Activated gamma-delta T cell treated with Interleukin-2 at 50 U/mL for 16 hours (primary cell): Measurements from ENCODE around the gene POR.

ENCODE experiments used
- DNase-seq: peaks from one replicate; pipeline ENCODE4 v3.0.0-alpha.2; 2020

POR gene

DNA sequence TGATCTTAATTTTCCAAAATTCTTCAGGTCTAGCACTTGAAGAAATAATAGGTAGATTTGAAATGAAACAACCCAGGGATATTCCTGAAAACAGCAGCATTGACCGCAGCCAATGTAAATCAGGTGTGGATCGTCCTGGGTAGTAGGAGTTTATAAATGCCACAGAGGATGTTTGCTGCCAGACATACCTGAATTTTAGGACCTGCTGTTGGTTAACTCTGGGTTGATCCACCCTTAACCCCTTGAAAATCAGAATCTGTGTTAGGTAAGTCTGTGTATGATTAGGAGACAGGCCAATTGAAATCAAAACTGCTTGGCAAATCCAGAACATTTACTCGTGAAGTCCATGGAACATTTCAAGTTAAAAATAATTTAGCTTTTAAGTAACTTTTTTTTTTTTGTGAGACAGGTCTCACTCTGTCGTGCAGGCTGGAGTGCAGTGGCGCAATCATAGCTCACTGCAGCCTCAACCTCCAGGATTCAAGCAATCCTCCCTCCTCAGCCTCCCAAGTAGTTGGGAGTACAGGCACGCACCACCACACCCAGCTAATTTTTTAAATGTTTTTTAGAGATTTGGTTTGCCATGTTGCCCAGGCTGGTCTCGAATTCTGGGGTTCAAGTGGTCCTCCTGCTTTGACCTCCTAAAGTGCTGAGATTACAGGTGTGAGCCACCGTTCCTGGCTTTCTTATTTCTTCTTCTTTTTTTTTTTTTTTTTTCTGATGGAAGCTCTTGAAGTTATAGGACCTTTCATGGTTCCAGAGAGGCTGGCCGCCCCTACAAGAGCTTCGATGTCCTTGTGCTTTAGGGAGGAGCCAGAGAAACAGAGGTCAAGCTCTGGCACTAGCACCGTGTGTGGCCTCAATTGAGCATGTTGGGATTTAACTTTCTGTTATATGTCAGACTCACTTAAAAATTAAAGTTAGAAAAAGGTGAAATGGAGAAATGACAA is 2.0 kb downstream of the POR start:
- DNase-seq = no peak

DNA sequence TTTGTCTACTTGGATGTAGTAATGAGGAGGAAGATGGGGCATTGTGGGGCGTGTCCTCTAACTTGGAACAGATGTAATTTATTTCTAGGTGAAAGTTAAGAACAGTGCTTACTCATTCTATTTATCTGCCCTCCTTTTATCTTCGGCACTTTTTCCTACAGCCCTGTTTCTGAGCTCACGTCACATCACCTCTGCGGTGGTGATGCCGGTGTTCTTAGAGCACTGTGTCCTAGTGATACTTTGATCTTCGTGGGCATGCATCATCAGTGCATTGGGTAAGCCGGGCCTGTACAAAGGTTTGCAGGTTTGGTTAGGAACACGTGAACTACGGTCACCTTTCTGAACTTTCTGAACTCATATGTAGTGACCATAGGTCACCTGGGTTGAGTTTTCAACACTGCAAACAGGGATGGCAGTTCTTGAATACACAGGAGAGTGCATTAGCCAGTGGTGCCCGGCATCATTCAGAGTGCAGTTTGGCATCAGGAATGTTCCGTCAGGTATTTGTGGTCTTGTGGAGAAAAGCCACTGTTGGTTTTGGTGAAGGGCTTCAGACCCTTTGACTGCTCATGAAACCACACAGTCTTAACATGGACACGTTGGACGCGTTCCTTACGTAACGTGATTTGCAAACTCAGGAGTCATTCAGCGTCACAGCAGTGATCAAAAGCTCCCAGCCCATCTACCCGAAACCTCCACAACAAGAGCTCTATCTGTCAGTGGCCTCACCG is 5.6 kb downstream of the POR start:
- DNase-seq = no peak

DNA sequence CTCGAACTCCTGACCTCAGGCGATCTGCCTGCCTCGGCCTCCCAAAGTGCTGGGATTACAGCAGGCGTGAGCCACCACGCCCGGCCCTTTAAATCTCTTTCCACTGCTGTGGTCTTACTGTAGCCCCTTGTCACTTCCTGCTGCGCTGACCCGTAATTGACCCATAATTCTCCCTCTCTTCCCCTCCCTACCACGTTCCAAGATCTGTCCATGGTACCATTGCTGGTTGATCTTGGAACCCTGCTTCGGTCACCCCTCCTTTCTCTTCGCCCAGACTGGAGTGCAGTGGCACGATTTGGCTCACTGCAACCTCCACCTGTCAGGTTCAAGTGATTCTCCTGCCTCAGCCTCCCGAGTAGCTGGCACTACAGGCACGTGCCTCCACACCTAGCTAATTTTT is 6.5 kb downstream of the POR start:
- DNase-seq = no peak

DNA sequence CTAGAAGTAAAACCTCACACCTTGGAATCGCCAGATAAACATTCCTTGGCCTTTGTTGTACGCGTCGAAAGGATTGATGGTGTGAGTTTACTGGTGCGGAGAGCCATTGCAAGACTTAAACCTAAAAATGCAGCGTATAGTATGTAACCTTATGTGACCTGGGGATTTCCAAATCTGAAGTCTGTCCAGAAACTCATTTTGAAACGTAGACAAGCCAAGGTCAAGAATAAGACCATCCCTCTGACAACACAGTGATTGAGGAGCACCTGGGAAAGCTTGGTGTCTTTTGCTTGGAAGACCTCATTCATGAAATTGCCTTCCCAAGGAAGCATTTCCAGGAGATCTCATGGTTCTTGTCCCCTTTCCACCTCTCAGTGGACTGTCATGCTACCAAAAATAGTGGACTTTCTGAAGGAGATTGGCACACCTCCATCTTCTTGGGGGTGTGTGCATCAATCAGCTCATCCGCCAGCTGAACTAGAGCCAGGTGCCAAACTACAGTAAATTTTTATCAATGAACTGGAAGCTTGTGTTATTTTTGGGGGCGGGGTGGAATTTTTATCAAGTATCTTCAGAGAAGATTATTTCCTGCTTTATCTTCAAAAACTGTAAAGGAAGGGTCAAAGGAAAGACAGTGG is 8.1 kb downstream of the POR start:
- no peak for DNase-seq

DNA sequence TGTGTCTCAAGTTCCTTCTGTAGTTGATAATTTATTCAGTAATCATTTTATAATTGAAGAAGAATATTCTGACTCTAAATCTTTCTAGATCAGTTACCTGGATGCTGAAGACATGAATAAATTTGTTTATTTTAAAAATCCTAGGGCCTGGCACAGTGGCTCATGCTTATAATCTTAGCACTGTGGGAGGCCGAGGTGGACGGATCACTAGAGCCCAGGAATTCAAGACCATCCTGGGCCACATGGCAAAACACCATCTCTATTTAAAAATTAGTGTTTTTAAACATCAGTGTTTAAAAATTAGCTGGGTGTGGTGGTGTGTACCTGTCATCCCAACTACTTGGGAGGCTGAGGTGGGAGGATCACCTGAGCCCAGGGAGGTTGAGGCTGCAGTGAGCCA is 9.3 kb downstream of the POR start:
- no peak for DNase-seq

DNA sequence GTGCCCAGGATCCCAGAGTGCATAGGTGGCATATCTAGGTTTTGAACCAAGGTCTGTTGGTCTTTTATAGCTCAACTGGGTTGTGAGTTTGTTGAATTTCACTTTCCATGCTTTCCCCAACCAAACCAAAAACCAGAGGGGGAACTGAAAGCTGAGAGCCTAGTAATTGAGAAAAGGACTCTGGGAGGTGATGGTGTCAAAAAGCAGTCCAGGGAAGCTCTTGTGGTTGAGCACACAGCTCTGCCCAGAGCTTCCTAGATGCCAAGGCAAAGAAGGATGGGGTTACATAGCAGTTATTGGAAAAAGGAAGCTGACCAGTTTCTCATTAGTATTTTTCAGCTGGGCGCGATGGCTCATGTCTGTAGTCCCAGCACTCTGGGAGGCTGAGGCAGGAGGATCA is 9.9 kb downstream of the POR start:
- DNase-seq = no peak

DNA sequence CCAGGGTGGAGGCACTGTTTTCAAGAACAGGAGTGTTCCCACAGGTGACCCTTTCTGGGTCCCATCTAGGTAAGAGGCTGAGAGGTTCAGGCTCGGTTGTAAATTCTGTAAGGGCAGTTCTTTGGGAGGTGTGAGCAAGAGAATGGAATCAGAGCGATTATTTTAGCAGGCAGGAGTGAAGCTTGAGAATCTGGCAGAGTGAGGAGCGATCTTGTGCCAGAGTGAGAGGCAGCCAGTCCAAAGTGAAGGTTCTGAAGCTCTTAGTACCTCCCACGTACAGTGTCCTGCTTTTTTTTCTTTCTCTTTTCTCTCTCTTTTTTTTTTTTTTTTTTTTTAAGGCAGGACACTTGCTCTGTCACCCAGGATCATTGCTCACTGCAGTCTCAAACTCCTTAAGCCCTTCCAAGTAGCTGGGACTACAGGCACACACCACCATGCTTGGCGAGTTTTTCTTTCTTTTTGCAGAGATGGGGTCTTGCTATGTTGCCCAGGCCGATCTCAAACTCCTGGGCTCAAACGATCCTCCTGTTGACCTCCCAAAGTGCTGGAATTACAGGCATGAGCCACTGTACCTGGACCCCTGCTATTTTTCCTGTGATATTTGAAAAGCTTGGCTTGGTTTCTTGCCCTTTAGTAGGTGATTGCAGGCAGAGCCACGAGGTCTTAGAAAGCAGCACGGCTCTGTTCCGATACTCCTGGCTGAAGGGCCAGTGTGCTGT is 10.9 kb downstream of the POR start:
- no peak for DNase-seq

DNA sequence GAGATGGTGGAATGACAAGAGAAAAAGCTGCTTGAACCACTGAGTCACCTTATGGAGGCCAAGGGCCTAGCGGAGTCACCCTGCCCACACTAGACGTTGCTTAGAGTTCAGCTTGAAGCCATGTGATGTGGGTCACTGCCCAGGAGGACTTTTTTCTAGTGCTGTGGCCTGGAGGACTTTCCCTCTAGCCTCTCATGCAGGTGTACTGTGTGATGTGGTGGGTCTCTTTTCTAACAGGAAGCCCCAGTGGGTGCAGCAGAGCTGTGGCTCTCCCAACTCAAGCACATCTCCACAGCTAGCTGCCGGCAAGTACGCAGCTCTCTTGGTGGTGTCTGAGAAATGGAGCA is 13.6 kb downstream of the POR start:
- peak; percentile 39 for DNase-seq

DNA sequence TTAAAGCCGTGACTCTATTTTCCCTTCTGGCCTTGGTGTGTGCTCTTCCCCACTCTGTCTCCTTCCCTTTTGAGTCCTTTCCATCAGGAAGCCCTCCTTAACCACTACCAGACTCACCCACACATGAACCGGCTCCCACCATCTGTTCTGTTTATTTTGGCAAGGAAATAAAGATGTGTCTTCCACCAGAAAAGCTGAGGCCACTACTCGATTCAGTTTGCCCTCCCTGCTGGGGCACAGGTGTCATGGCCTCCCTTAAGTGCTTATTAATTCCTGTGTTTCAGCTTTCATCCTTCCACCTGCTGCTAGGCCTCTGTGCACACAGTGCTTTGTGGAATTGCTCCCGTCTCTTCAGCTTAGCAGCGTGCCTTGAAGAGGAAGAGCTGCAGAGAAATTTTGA is 16.7 kb downstream of the POR start:
- DNase-seq = no peak

DNA sequence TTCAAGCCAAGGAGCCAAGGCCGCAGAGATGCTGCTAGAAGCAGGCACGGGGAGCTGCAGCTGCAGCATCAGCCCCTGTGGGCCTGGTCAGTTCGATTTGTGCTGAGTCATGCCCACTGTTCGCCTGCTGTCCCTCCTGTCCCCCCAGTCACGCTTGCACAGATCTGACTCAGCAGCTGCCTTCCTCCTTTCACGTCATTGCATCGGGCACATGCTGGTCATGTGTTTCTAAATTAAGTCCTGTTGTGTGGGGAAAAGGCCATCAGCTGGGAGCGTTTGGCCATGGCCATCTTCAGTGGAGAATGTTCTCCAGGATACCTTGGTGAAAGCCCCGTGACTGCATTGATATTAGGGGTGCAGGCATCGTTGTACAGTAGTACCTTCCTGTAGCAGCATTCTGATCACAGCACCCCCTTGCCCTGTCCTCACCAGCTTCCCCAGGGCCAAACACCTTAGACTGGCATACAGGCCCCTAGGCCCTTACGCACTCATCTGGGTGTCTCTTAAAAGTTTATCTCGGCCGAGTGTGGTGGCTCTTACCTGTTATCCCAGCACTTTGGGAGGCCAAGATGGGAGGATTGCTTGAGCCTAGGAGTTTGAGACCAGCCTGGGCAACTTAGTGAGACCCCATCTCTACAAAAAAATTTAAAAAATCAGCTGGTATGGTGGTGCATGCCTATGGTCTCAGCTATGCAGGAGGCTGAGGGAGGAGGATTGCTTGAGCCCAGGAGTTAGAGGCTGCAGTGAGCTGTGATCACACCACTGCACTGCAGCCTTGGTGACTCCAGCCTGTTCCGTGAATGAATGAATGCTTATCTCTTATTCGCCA is 23.2 kb downstream of the POR start:
- no peak for DNase-seq

DNA sequence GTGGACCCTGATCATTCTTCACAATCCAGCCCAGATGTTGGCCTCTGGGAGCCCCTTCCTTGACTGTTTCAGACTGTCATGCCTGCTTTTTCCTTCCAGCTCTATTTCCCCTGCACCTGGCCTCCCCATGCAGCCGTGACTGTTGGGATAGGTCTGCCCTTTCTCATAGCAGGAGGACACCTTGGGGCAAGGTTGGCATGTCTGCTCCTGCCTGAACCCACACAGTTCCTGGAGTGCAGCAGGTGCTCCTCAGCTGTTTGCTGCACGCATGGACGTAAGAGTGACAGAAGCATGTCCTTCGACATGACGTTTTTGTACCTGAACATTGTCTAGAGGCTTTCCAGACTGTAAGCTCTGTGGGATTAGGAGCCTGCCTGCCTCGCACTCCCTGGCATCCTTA is 24.0 kb downstream of the POR start:
- no peak for DNase-seq

DNA sequence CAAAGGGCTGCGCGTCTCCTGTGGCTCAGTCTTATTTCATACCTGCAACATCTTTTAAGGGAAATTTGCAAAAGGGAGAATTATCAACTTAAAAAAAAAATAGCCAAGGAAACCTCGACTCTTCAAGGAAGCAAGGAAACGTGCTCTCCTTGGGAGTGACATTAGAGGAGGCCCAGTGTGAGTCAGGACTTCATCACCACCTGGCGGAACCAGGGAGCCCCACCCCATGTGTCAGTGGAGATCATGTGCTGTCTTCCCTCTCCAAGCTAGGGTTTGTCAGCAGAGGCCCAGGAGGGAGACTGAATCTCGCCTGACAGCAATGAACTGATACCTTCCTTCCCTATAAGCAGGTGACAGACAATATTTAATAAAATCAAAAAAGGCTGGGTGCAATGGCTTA is 28.9 kb downstream of the POR start:
- DNase-seq = no peak

DNA sequence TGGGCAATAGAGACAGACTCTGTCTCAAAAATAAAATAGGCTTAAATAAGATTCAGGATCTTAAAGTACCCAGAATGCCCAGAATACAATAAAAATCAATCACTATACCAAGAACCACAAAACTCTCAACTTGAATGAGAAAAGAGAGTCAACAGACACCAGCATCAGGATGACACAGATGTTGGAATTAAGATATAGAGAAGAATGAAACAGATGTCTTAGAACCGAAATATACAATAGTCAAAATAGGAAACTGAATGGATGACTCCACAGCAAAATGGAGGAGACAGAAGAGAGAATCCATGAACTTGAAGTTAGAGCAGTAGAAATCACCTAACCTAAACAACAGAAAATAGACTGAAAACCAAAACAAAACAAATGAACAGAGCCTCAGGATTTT is 29.6 kb downstream of the POR start:
- DNase-seq = no peak

DNA sequence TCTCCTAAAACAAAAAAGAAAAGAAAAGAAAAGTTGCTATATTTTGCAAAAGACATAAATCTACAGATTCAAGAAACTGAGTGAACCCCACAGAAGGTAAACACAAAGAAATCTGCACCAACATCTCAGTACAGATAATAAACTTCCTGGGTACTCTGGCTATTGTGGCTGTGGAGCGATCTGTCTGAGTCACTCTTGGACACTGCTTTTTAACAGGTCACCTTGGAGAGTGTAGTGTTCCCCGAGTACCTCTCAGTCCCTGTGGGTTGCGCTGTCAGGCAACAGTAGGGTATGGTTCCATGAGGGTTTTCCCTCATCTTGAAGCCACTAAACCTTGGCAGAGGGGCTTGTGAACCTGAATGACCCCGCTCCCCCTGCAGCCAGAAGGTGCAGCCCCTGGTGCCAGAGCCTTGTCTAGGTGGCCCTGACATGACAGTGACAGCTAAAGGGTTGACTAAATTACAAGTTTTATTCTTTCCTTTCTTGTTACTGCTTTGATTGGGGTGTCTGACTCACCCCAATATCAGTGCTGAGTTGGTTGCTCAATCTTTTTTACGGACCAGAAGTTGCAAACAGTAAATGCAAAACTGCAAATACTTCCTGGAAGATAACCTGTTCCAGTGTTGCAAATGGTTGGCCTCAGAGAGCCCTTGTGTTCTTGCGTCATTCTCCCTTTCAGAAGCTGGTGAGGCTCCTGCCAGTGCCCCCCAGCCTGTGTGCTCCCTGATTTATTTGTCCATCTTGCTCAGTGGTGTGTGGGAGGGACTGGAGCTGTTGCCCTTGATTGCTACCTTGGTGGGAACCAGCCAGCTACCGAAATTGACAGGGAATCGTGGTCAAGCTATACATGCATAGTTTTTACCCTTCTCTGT is 30.6 kb downstream of the POR start:
- no peak for DNase-seq

DNA sequence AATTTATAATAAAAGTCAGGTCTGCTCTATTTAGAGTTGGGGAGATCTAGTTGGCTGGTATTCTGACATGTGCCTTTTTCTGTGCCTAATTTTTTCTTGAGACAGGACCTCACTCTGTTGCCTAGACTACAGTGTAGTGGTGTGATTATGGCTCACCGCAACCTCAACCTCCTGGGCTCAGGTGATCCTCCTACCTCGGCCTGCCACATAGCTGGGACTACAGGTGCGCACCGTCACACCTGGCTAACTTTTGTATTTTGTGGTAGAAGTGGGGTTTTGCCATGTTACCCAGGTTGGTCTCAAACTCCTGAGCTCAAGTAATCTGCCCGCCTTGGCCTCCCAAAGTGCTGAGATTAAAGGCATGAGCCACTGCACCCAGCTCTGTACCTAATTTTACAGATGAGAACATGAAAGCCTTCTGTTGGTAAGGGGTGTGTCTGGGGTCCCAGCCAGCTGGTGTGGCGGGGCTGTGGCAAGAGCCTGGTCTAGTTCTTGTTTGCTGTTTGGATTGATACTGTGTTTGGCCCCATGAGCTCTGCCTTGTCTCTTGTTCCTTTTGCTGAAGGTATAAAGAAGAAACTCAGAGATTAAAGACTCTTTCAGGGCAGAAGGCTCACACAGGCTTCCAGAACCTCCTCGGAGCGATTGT is 31.4 kb downstream of the POR start:
- DNase-seq = no peak

DNA sequence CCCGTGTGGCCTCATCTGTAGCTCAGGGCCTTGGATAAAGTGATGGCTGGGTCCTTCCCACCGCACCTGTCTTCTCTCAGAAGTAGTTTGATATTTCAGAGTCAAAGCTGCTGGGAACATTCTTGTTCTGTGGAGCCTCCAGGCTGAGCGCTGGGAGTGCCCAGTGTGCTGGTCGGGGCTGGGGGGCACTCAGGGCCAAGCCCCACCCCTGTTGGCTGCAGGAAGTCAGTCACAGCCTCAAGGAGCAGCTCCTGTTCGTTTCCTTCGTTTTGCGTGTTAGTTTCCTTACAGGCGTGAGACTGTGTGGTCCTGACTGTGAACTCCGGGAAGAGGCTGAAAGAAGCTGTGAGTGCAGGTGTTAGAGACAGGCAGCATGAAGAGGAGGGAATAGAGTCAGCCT is 33.2 kb downstream of the POR start:
- DNase-seq = no peak

DNA sequence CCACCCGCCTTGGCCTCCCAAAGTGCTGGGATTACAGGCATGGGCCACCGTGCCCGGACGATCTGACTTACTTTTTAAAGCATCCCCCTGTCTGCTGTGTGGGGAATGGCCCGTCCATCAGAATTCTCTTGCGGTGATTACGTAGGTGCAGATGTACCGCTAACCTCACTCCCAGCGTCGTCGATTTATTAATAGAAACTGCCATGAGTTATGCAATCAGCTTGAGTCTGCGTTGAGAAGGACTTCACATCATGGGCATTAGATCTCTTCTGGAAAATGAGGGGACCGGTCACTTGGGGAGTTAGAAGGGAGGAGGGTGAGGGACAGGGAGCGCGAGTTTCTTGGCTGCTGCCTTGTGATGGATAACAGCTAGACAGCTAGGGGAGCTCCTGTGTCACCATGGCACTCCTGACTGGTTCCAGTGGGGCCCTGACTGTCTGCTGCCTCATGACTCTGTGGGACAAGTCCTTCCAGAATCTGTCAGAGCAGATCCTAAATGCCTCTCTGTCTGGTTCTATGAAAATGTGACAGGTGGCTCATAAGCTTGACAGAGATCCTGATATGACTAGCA is 35.2 kb downstream of the POR start:
- DNase-seq = no peak

DNA sequence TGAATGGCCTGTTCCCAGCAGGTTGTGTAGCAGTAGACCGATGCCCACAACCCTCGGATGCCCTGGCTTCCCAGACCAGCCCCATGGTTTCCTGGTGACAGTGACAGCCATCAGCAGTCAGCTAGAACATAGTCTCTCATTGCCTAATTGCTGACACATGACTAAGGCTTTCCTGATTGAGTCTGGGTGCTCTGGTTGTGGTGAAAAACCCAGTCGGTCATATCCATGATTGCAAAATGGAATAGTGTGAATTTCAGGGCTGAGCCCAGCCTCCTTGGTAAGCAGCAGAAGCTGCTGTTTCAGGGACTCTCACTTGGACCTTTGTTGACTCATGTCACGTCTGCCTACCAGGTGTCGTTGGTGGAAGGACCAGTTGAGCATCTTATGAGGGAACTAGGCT is 36.6 kb downstream of the POR start:
- DNase-seq = no peak

DNA sequence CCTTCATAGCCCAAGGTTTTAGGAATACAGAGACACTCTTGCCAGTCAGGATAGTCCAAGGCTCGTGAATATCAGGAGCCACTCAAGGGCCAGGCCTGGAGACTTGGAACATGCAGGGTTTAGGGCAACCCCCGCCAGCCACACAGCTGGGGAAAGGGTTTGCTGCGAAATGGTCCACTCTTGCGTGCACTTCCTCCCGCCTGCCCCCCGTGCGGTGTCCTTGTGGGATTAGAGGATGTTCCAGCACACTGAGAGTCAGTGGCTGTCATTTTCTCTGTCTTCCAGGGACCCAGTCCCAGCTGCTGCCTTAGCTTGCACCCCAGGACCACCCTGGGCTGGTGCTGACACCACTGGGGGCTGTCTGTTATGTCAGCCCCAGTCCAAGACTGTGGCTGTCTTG is 38.5 kb downstream of the POR start:
- DNase-seq = no peak

DNA sequence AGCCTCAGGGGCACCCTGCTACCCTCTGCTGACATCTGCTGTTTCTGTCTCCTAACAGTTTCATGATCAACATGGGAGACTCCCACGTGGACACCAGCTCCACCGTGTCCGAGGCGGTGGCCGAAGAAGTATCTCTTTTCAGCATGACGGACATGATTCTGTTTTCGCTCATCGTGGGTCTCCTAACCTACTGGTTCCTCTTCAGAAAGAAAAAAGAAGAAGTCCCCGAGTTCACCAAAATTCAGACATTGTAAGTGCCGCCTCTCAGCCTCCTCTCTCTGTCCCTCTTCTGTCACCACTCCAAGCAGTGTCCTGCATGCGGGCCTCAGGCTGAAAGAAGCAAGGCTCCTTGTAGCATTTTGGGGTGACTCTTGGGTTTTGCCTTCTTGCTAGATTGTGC is 39.0 kb downstream of the POR start:
- no peak for DNase-seq
